Panc1 (cell line): ENCODE data around the gene APOF.

Experiments used
- POLR2AphosphoS5 ChIP-seq: IDR thresholded peaks from 2 replicates; pipeline ENCODE4 v1.6.1; 2012; ENCODE audit warnings: mild to moderate bottlenecking, low read depth, low read length, moderate library complexity
- REST ChIP-seq, 2 experiments: IDR thresholded peaks; 2 replicates each; pipeline ENCODE4 v1.6.1; 2011 to 2012; ENCODE audit warnings: low read depth in 2 of 2, control low read depth in 1 of 2, low read length in 1 of 2, mild to moderate bottlenecking in 1 of 2, moderate library complexity in 1 of 2; ENCODE audit not compliant: insufficient read depth in 1 of 2
- SIN3A ChIP-seq: IDR thresholded peaks from 2 replicates; pipeline ENCODE4 v1.6.1; 2012; ENCODE audit warnings: low read depth, mild to moderate bottlenecking, low read length, moderate library complexity, borderline replicate concordance; ENCODE audit not compliant: insufficient read depth
- TF ChIP-seq, protein P1 (sequence below): fragments of 450-650 bp; IDR thresholded peaks from 2 replicates; pipeline ENCODE4 v1.5.1; 2017; ENCODE audit warnings: mild to moderate bottlenecking

- TF ChIP-seq, protein P1, sequence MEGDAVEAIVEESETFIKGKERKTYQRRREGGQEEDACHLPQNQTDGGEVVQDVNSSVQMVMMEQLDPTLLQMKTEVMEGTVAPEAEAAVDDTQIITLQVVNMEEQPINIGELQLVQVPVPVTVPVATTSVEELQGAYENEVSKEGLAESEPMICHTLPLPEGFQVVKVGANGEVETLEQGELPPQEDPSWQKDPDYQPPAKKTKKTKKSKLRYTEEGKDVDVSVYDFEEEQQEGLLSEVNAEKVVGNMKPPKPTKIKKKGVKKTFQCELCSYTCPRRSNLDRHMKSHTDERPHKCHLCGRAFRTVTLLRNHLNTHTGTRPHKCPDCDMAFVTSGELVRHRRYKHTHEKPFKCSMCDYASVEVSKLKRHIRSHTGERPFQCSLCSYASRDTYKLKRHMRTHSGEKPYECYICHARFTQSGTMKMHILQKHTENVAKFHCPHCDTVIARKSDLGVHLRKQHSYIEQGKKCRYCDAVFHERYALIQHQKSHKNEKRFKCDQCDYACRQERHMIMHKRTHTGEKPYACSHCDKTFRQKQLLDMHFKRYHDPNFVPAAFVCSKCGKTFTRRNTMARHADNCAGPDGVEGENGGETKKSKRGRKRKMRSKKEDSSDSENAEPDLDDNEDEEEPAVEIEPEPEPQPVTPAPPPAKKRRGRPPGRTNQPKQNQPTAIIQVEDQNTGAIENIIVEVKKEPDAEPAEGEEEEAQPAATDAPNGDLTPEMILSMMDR = no peak
- TF ChIP-seq REST (IDR thresholded peaks at IDR 0.05; ENCODE audit: insufficient read depth in 1 of 2, low read depth in 2 of 2, low read length in 1 of 2) = no peak
- TF ChIP-seq SIN3A = no peak
- TF ChIP-seq POLR2AphosphoS5 = no peak
Measured at GRCh38 chr12:56362130-56363059, at the start of gene APOF.
